GM21737 (cell line): ENCODE results near the gene ZNF438.
"Not testable (repeated sequence)": the region's sequence is repeated elsewhere in the genome, so short reads cannot be mapped to it uniquely, and the experiment has no call there.

ENCODE experiments used
- ATAC-seq: cut with Tn5 transposase; IDR thresholded peaks from one replicate; pipeline ENCODE4 v1.9.1; 2021; ENCODE audit warnings: mild to moderate bottlenecking, moderate library complexity; ENCODE audit not compliant: unreplicated experiment

Gene ZNF438

GRCh38 chr10:31051703-31052102, 20.0 kb upstream of the ZNF438 start:
- no peak for ATAC-seq

DNA sequence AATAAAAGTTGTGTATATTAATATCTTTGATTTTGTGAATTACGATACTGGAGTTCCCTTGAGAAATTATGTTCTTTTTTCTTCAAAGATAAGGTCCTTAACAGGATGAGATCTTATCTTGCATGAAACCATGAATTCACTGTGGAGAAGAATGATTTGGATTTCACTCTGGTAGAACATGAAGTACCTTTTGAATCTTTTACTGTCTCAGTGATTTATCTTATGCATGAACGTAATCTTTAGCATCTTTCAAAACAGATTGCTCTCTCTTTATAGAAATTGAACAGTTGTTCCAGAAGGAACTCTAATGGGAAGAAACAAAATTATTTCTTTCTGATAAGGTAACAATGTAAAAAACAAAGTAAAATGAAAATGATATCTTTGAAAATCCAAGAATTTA, 11.0 kb upstream of the ZNF438 start:
- ATAC-seq = no peak

DNA sequence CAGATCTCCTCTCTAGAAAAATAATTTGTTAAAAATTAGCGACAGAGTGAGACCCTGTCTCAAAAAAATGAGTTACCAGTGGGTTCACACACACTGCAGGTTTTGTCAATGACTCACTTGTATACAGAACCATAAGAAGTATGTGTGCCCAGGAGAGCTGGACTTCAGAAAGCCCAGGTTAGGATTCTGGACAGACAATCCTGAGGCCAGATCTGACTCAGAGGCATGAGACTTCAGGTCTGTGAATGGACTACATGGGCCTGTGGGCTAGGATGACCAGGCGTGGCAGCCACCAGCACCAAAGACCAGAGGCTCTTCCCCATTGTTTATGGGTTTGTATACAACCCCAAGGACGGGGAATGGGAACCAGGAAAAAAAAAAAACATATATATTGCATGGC, 9.3 kb upstream of the ZNF438 start:
- ATAC-seq = no peak

GRCh38 chr10:31039006-31039405, 7.3 kb upstream of the ZNF438 start:
- ATAC-seq = not testable (repeated sequence)

DNA sequence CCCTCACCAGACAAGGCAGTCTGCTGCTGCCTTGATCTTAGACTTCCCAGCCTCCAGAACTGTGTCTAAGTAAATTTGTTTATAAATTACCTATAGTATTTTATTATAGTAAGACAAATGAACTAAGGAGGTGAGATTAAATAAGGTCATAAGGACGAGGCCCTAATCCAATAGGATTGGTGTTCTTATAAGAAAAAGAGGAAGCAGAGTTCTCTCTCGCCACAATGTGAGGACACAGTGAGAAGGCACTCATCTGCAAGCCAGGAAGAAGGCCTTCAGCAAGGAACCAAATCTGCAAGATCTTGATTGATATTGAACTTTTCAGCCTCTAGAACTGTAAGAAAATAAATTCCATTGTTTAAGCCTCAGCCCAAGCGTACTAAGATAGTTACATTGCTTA, 6.1 kb upstream of the ZNF438 start:
- ATAC-seq = no peak

DNA sequence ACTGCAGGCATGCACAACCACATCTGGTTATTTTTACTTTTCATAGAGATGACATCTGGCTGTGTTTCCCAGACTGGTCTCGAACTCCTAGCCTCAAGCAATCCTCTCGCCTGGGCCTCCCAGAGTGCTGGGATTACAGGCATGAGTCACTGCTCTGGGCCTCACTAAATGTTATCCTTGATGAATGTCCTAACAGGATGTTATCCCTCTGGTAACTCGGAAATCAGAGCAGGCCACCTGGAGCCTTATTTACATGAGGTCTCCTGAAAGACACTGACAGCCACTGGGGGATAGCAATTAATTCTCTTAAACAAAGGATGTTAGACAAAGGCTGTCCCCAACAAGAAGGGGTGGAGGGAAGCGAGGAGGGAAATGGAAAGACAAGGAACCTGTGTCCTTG, 4.5 kb upstream of the ZNF438 start:
- ATAC-seq = no peak

- no peak for ATAC-seq
These were observed 3.7 kb upstream of the ZNF438 start for GRCh38 chr10:31035266-31035798.

- no peak for ATAC-seq
These were observed 2.6 kb upstream of the ZNF438 start for GRCh38 chr10:31034098-31034909.

DNA sequence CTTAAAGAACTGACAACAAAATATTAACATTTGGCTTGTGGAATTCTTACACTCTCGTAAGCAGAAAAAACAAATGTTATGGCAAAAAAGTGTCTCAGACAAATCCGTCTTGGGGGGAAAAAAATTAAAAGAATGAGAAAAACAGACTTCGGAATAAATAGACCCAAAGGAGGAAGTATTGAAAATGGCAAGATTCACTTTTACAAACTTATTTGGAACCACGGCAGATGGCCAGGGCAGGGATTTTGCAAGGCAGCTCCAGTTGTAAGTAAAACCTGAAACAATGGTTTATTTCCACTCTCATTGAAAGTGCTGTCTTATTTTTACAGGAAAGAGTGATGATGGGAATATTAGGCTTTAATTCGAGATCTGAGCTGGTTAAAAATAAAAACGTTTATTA, 1.5 kb upstream of the ZNF438 start:
- no peak for ATAC-seq

DNA sequence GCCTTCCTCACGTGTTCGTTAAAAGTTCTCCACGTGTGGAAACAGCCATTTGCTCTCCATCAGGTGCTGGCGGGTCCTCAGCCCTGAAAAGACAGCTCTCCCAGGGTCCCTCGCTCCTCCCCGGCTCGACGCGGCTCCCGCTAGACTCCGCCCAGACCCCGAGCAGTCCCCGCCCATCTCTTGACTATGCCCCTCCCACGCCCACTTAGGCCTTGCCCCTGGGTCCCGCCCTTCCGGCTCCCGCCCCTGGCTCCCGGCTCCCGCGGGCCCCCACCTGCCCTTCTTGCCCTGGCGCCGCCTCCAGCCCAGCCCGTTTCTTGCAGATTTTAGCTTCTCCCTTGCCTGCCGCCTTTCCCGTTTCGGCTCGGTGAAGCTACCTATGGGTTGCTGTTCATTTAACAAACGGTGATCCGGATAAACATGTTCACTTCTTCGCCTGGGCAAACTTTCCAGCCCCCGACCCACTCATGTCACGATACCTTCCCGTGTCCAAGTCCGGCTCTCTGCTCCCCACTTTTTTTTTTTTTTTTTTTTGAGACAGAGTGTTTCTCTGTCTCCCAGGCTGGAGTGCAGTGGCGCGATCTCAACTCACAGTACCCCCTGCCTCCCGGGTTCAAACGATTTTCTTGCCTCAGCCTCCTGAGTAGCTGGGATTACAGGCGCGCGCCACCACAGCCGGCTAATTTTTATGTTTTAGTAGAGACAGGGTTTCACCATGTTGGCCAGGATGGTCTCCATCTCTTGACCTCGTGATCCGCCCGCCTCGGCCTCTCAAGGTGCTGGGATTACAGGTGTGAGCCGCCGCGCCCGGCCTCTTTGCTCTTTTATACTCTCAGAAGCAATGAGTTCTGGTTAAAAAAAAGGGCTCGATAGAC, 830 bp upstream of the ZNF438 start:
- ATAC-seq = peak; percentile 86

DNA sequence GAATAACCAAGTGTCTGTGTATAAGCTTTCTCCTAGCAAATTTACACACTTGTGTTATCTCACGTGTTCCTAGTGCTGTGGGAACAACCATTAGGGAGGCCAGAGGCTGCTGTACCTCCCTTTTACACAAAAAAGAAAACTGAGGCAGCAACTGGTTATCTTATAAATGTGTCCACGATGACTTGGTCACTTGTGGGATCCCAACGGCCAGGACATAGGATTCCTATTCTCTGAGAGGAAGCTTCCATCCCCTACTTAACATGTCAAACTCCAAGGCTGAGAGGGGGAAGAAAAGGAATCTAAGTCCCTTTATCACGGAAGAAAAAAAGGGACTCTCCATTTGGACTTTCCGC, 484 bp downstream of the ZNF438 start:
- no peak for ATAC-seq

GRCh38 chr10:31030800-31031199, 865 bp downstream of the ZNF438 start:
- no peak for ATAC-seq

- no peak for ATAC-seq
These were observed 1.4 kb downstream of the ZNF438 start for GRCh38 chr10:31030260-31030659.

DNA sequence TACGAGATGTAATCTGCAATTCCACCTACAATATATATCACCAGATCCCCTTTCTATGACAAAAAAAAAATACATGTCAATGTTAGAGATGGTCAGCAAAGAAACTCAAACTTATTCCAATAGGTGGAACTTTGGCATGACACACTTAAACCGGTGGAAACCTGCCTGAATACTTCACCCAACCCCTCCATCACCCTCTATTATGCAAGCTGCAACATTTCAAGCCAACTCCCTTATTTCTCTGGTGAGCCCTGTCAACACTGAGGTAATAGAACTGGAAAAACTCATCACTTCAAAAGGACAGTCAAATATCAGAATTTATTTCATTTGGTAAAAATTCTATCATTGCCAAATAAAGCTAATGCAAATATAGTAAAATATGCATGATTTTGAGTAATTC, 3.6 kb downstream of the ZNF438 start:
- no peak for ATAC-seq

GRCh38 chr10:31026279-31026678, 5.4 kb downstream of the ZNF438 start:
- ATAC-seq = not testable (repeated sequence)

DNA sequence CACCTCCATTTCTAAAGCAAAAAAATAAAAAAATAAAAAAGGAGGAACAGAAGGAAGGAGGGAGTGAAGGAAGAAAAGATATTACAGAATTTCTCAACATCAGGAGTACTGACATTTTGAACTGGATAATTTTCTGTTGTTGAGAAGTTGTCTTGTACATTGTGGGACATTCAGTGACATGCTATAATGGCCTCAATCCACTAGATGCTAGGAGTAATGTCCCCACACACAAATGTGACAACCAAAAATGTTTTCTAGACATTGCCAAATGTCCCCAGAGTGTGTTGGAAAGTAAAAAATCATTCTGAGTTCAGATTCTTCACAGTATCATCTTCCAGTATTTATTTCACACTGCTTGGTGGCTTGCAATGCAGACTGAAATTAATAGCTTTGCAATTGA, 6.5 kb downstream of the ZNF438 start:
- ATAC-seq = no peak

GRCh38 chr10:31023558-31023957, 8.1 kb downstream of the ZNF438 start:
- ATAC-seq = no peak

GRCh38 chr10:31020209-31020608, 11.5 kb downstream of the ZNF438 start:
- no peak for ATAC-seq

GRCh38 chr10:31018962-31019361, 12.7 kb downstream of the ZNF438 start:
- ATAC-seq = no peak

- no peak for ATAC-seq
These were observed 13.3 kb downstream of the ZNF438 start for GRCh38 chr10:31018356-31018750.

GRCh38 chr10:31017534-31018355, 13.9 kb downstream of the ZNF438 start:
- ATAC-seq = no peak
